Gastrocnemius medialis (tissue), 4 donors: ENCODE measurements around the gene CEACAM21.

Experiments
- CTCF ChIP-seq, 5 experiments: fragments of 450-650 bp in 3 of 5; fragments of 200-600 bp in 2 of 5; sonication (generic) in 2 of 5; IDR thresholded peaks in 4 of 5; conservative IDR thresholded peaks in 1 of 5; 1 replicate in 4 of 5; 2 replicates in 1 of 5; pipeline ENCODE4 v1.5.1; 2016 to 2019; ENCODE audit warnings: antibody characterized with exemption in 5 of 5, mild to moderate bottlenecking in 3 of 5, moderate library complexity in 3 of 5
- POLR2A ChIP-seq, 2 donors: fragments of 450-650 bp; IDR thresholded peaks; one replicate each; pipeline ENCODE4 v1.6.1; 2017; ENCODE audit warnings: antibody characterized with exemption in 2 of 2, mild to moderate bottlenecking in 2 of 2, moderate library complexity in 2 of 2

DNA sequence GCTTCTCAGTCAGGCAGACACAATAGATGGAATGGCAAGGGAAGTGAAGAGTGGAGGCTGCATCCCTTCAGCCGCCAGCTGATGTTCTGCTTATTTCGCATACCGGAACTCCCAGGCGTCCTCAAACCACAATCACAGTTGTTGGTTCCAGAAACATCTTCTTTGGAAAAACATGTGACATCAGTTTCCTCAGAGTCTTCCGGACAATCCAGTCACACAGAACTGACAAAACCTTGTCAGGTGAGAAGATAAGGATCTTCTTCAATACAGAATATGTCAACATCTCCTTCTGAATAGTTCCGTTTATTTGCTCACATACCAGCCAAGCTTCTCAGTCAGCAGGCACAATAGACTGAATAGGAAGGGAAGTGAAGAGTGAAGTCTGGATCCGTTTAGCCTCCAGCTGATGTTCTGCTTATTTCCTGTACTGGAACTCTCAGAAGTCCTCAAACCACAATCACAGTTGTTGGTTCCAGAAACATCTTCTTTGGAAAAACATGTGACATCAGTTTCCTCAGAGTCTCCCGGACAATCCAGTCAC is 45.1 kb upstream of the CEACAM21 start:
- TF ChIP-seq POLR2A (IDR thresholded peaks at IDR 0.05), result no peak
- TF ChIP-seq CTCF (IDR thresholded peaks at IDR 0.05 in 4 of 5, conservative IDR thresholded peaks at IDR 0.05 in 1 of 5), result no peak
